GM18505 (cell line): ENCODE results near the gene SLC37A1.

ENCODE experiments used
- ATAC-seq: cut with Tn5 transposase; IDR thresholded peaks from one replicate; pipeline ENCODE4 v1.9.1; 2021; ENCODE audit not compliant: unreplicated experiment
- POLR2A ChIP-seq: IDR thresholded peaks from 4 replicates; pipeline ENCODE4 v1.6.1; 2011; ENCODE audit warnings: borderline replicate concordance; ENCODE audit not compliant: insufficient read depth, insufficient read length; ENCODE audit errors: extremely low read depth

The SLC37A1 gene

GRCh38 chr21:42563686-42564085 is 50.0 kb downstream of the SLC37A1 start:
- no peak for ATAC-seq

GRCh38 chr21:42564561-42564971 is 50.9 kb downstream of the SLC37A1 start:
- no peak for ATAC-seq

More at GRCh38 chr21:42563686-42564085, 50.0 kb downstream of the SLC37A1 start:
- no peak for TF ChIP-seq POLR2A

DNA sequence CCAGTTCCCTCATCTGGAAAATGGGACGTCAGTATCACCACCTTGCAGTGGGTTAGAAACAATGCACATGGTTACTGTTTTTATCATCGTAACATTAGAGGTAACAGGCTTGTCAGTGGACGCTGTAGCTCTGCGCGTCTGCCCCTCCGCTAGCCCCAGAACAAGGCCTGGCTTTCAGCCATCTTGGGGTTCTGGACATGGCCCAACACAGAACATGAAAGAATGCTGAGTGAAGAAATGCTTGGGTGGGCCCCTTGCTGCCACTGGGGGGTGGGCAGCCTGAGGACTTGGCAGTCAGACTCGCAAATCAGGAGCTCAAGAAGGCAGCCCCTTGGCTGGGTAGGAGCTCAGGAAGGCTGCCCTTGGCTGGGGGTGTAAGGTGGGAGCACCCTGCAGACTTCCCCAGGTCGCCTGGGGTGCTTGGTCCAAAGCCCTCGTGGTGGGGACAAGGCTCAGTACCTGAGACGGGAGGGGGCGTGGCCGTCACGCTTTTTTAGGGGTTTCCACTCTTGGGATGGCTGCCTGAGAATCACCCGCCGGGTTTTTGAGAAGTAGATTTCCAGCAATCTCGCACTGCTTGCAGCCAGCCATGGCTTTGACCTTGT is 51.7 kb downstream of the SLC37A1 start:
- ATAC-seq, result no peak
- no peak for TF ChIP-seq POLR2A

More at GRCh38 chr21:42564561-42564971, 50.9 kb downstream of the SLC37A1 start:
- no peak for TF ChIP-seq POLR2A

GRCh38 chr21:42565886-42566523 is 52.4 kb downstream of the SLC37A1 start:
- no peak for TF ChIP-seq POLR2A
- ATAC-seq, result no peak

- no peak for ATAC-seq
- no peak for TF ChIP-seq POLR2A
Observed at GRCh38 chr21:42566524-42567213, 53.0 kb downstream of the SLC37A1 start.

DNA sequence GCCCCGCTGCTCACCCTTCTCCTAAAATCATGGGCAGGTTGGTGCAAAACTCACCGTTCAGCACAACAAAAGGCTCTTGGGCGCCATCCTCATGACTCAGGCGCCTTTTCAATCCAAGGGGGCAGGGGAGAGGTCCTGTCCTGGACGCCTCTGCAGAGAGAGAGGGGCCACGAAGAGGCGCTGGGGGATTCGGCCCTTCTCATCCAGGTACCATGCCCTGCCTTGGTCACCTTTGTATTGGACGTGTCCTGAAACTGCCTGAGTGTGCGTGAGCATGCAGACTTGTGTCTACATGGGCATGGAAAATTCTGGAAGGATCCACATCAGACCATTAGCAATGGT is 53.5 kb downstream of the SLC37A1 start:
- no peak for TF ChIP-seq POLR2A

DNA sequence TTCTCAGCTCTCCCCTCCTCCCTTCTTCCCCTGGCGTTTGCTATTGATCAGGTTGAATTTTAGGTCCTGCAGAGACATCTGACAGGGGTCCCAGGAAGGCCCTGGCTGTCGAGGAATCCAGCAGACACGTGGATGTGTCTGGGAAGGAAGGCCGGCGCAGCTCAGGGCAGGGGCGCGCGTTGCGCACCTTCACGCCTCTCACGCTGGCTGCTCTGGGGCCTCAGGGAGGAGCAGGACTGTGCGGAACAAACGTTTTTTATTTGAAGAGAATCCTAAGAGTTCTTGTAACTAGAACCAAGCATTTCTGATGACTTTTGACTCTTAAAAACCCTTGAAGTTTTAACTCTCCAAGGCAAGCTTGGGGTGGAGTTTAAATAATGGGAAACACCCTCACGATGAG is 54.2 kb downstream of the SLC37A1 start:
- TF ChIP-seq POLR2A, result no peak
- no peak for ATAC-seq

More for the DNA sequence above, 53.5 kb downstream of the SLC37A1 start:
- no peak for ATAC-seq

GRCh38 chr21:42568376-42568775 is 54.7 kb downstream of the SLC37A1 start:
- no peak for TF ChIP-seq POLR2A
- no peak for ATAC-seq

- no peak for TF ChIP-seq POLR2A
- ATAC-seq, result no peak
Observed at GRCh38 chr21:42568866-42569731, 55.4 kb downstream of the SLC37A1 start.

DNA sequence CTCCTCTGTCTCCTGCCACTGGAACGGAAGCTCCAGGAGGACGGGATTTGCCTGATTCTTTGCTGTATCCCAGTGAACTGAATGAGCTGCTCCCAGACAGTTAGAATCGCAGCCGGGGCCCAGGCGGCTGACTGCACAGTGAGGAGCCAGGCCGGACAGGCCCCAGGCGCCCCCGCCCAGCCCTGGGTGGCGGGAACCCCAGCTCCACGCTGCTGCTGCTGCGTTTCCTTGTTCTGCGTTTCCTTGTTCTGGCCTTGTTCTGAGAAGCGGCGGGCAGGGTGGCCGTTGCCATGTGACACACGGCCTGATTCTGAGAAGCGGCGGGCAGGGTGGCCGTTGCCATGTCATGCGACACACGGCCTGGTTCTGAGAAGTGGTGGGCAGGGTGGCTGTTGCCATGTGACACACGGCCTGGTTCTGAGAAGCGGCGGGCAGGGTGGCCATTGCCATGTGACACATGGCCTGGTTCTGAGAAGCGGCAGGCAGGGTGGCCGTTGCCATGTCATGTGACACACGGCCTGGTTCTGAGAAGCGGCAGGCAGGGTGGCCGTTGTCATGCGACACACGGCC is 56.2 kb downstream of the SLC37A1 start:
- no peak for TF ChIP-seq POLR2A
- ATAC-seq, result no peak

GRCh38 chr21:42570362-42570761 is 56.7 kb downstream of the SLC37A1 start:
- no peak for ATAC-seq
- TF ChIP-seq POLR2A, result no peak

GRCh38 chr21:42570841-42571387 is 57.3 kb downstream of the SLC37A1 start:
- TF ChIP-seq POLR2A, result no peak
- no peak for ATAC-seq
